ENCODE measurements around the gene AGAP4. TPM values are rescaled to one million over a fixed set of nuclear protein-coding genes. Genes with fewer than 3 reads are reported as not detected.
A peak's percentile ranks its signal among the peaks of the same experiment; 100 is the strongest.
"Not testable (repeated sequence)": the region's sequence is repeated elsewhere in the genome, so short reads cannot be mapped to it uniquely, and the experiment has no call there.

The AGAP4 gene
- total RNA-seq (2013), result 13.5 TPM
- polyA plus RNA-seq, result 10 to 100 TPM in 1 of 3 donors, under 1 TPM in 2; 0.22 to 21.6 (median 0.47) TPM
- 2.4 and 3.3 TPM in 2 replicates for polyA minus RNA-seq
- total RNA-seq, result 1.6 to 7.8 (median 4.0) reads per million in 11 experiments

GRCh38 chr10:45847400-45847799 lies at the start of gene AGAP4:
AGAP4 (minus strand) TSS chr10:45847500; CDS start chr10:45847347, 153 bp downstream.
- intact Hi-C loops (cut with micrococcal nuclease); H3K9me3 Mint-ChIP-seq; H3K79me2 ChIP-seq (ENCODE audit: insufficient read depth, low read length): not testable (repeated sequence)

GRCh38 chr10:45890721-45891120 lies 43.4 kb upstream of the AGAP4 start:
- H3K9ac ChIP-seq (ENCODE audit: insufficient read depth, low read length, poor library complexity, severe bottlenecking); H3K27me3 ChIP-seq (ENCODE audit: control insufficient read depth in 2 of 2, insufficient read depth in 2 of 2, low read length in 2 of 2); H3K4me1 ChIP-seq (ENCODE audit: control insufficient read depth in 1 of 2, insufficient read depth in 2 of 2, low read length in 2 of 2); H4K20me1 ChIP-seq (ENCODE audit: insufficient read depth, low read length); H3K27me3 Mint-ChIP-seq (ENCODE audit: low read depth in 3 of 3); H3K4me3 ChIP-seq (replicated peaks in 1 of 3; ENCODE audit: low read depth in 2 of 3, low read length in 3 of 3); H3K4me1 Mint-ChIP-seq; intact Hi-C loops (cut with micrococcal nuclease); H3K4me2 ChIP-seq (replicated peaks; ENCODE audit: extremely low read depth, low read length, poor library complexity, severe bottlenecking); H3K79me2 ChIP-seq (ENCODE audit: insufficient read depth, low read length); H3K4me3 Mint-ChIP-seq; H3K9me3 Mint-ChIP-seq; H3K9me3 ChIP-seq (replicated peaks in 1 of 2; ENCODE audit: control insufficient read depth in 1 of 2, insufficient read depth in 1 of 2, low read length in 2 of 2); H2AFZ ChIP-seq (ENCODE audit: insufficient read depth, low read depth, low read length, poor library complexity, severe bottlenecking); H3K27ac Mint-ChIP-seq; DNase-seq; H3K36me3 ChIP-seq (replicated peaks in 1 of 2; ENCODE audit: control insufficient read depth in 1 of 2, insufficient read depth in 2 of 2, low read length in 2 of 2); H3K27ac ChIP-seq (ENCODE audit: low read depth in 1 of 2, low read length in 2 of 2): not testable (repeated sequence)
- no CpG with 5 or more reads among the region's 4 CpGs for WGBS (ENCODE audit: insufficient coverage)
- H3K36me3 Mint-ChIP-seq, result peaks cover 6 to 17% of the 10 kb centered on the region in 2 donors

More at GRCh38 chr10:45847400-45847799, at the start of gene AGAP4:
- not testable (repeated sequence) for H3K4me2 ChIP-seq (replicated peaks; ENCODE audit: extremely low read depth, low read length, poor library complexity, severe bottlenecking); H2AFZ ChIP-seq (ENCODE audit: insufficient read depth, low read depth, low read length, poor library complexity, severe bottlenecking); H3K9ac ChIP-seq (ENCODE audit: insufficient read depth, low read length, poor library complexity, severe bottlenecking); H3K27me3 Mint-ChIP-seq (ENCODE audit: low read depth in 3 of 3); H3K4me3 ChIP-seq (replicated peaks in 1 of 3; ENCODE audit: low read depth in 2 of 3, low read length in 3 of 3); DNase-seq; H4K20me1 ChIP-seq (ENCODE audit: insufficient read depth, low read length); H3K36me3 ChIP-seq (replicated peaks in 1 of 2; ENCODE audit: control insufficient read depth in 1 of 2, insufficient read depth in 2 of 2, low read length in 2 of 2); H3K4me1 Mint-ChIP-seq; H3K4me3 Mint-ChIP-seq; H3K36me3 Mint-ChIP-seq; H3K9me3 ChIP-seq (replicated peaks in 1 of 2; ENCODE audit: control insufficient read depth in 1 of 2, insufficient read depth in 1 of 2, low read length in 2 of 2); H3K27me3 ChIP-seq (ENCODE audit: control insufficient read depth in 2 of 2, insufficient read depth in 2 of 2, low read length in 2 of 2); H3K4me1 ChIP-seq (ENCODE audit: control insufficient read depth in 1 of 2, insufficient read depth in 2 of 2, low read length in 2 of 2)
- H3K27ac ChIP-seq (ENCODE audit: low read depth in 1 of 2, low read length in 2 of 2), result peak within 1 kb of the TSS in 1 of 2 donors; percentile 36
- WGBS (ENCODE audit: insufficient coverage), result no CpG with 5 or more reads among the region's 15 CpGs
- peak within 1 kb of the TSS in 1 of 7 donors; percentile 48 for H3K27ac Mint-ChIP-seq

GRCh38 chr10:45889539-45890230 lies 42.4 kb upstream of the AGAP4 start:
- H3K79me2 ChIP-seq (ENCODE audit: insufficient read depth, low read length); H3K4me3 ChIP-seq (replicated peaks in 1 of 3; ENCODE audit: low read depth in 2 of 3, low read length in 3 of 3); H3K9me3 Mint-ChIP-seq; H3K27me3 Mint-ChIP-seq (ENCODE audit: low read depth in 3 of 3); H4K20me1 ChIP-seq (ENCODE audit: insufficient read depth, low read length); H3K36me3 ChIP-seq (replicated peaks in 1 of 2; ENCODE audit: control insufficient read depth in 1 of 2, insufficient read depth in 2 of 2, low read length in 2 of 2); H3K4me1 Mint-ChIP-seq; DNase-seq; H3K4me1 ChIP-seq (ENCODE audit: control insufficient read depth in 1 of 2, insufficient read depth in 2 of 2, low read length in 2 of 2); intact Hi-C loops (cut with micrococcal nuclease); H3K27ac Mint-ChIP-seq; H3K9me3 ChIP-seq (replicated peaks in 1 of 2; ENCODE audit: control insufficient read depth in 1 of 2, insufficient read depth in 1 of 2, low read length in 2 of 2); H3K4me3 Mint-ChIP-seq; H3K4me2 ChIP-seq (replicated peaks; ENCODE audit: extremely low read depth, low read length, poor library complexity, severe bottlenecking); H3K9ac ChIP-seq (ENCODE audit: insufficient read depth, low read length, poor library complexity, severe bottlenecking); H3K27me3 ChIP-seq (ENCODE audit: control insufficient read depth in 2 of 2, insufficient read depth in 2 of 2, low read length in 2 of 2); H2AFZ ChIP-seq (ENCODE audit: insufficient read depth, low read depth, low read length, poor library complexity, severe bottlenecking); H3K27ac ChIP-seq (ENCODE audit: low read depth in 1 of 2, low read length in 2 of 2): not testable (repeated sequence)
- peaks cover 7 to 16% of the 10 kb centered on the region in 2 donors for H3K36me3 Mint-ChIP-seq
- WGBS (ENCODE audit: insufficient coverage), result no CpG with 5 or more reads among the region's 1 CpG

- WGBS (ENCODE audit: insufficient coverage), result no CpG with 5 or more reads among the region's 2 CpGs
Observed at GRCh38 chr10:45882880-45883279, 35.6 kb upstream of the AGAP4 start.

More at GRCh38 chr10:45882880-45883279, 35.6 kb upstream of the AGAP4 start:
- H3K9ac ChIP-seq (ENCODE audit: insufficient read depth, low read length, poor library complexity, severe bottlenecking); H3K27ac ChIP-seq (ENCODE audit: low read depth in 1 of 2, low read length in 2 of 2); H3K9me3 Mint-ChIP-seq; H3K27me3 ChIP-seq (ENCODE audit: control insufficient read depth in 2 of 2, insufficient read depth in 2 of 2, low read length in 2 of 2); H3K4me3 ChIP-seq (replicated peaks in 1 of 3; ENCODE audit: low read depth in 2 of 3, low read length in 3 of 3); DNase-seq; intact Hi-C loops (cut with micrococcal nuclease); H3K79me2 ChIP-seq (ENCODE audit: insufficient read depth, low read length); H3K36me3 ChIP-seq (replicated peaks in 1 of 2; ENCODE audit: control insufficient read depth in 1 of 2, insufficient read depth in 2 of 2, low read length in 2 of 2); H3K4me1 ChIP-seq (ENCODE audit: control insufficient read depth in 1 of 2, insufficient read depth in 2 of 2, low read length in 2 of 2); H3K4me1 Mint-ChIP-seq; H2AFZ ChIP-seq (ENCODE audit: insufficient read depth, low read depth, low read length, poor library complexity, severe bottlenecking); H3K27ac Mint-ChIP-seq; H3K4me3 Mint-ChIP-seq; H3K27me3 Mint-ChIP-seq (ENCODE audit: low read depth in 3 of 3); H3K9me3 ChIP-seq (replicated peaks in 1 of 2; ENCODE audit: control insufficient read depth in 1 of 2, insufficient read depth in 1 of 2, low read length in 2 of 2); H3K4me2 ChIP-seq (replicated peaks; ENCODE audit: extremely low read depth, low read length, poor library complexity, severe bottlenecking); H4K20me1 ChIP-seq (ENCODE audit: insufficient read depth, low read length): not testable (repeated sequence)
- peaks cover 6 to 11% of the 10 kb centered on the region in 2 donors for H3K36me3 Mint-ChIP-seq

All from CD14-positive monocyte (primary cell).